ENCODE data around the gene AICDA. TPM values are rescaled to one million over a fixed set of nuclear protein-coding genes. Genes with fewer than 3 reads are reported as not detected.

AICDA gene
- total RNA-seq, 1 donor from 2014 or later, result not detected

- no peak for DNase-seq (ENCODE audit: low read depth in 2 of 2)
These were observed 56.0 kb downstream of the AICDA start for GRCh38 chr12:8556531-8557097.

GRCh38 chr12:8554451-8555195 is 58.0 kb downstream of the AICDA start:
- DNase-seq (ENCODE audit: low read depth in 2 of 2), result peak in 1 of 2 donors; percentile 36

GRCh38 chr12:8553088-8553627 is 59.5 kb downstream of the AICDA start:
- no peak for DNase-seq (ENCODE audit: low read depth in 2 of 2)

Other genes starting within 250 kb of the AICDA start
- gene CLEC6A, start 156.9 kb downstream of the AICDA start, total RNA-seq, result not detected in 2 replicates
- gene CLEC4D, start 99.4 kb downstream of the AICDA start, total RNA-seq, result not detected in 2 replicates
- gene CLEC4E, start 72.0 kb downstream of the AICDA start, total RNA-seq, result not detected in 2 replicates
- 0.13 TPM in 1 of 2 replicates, not detected in the other for gene MFAP5, start 50.0 kb upstream of the AICDA start, total RNA-seq
- 31.8 and 56.9 TPM in 2 replicates for gene RIMKLB, start 85.1 kb upstream of the AICDA start, total RNA-seq
- not detected in 2 replicates for gene A2ML1, start 209.8 kb upstream of the AICDA start, total RNA-seq

Data from dermis microvascular lymphatic vessel endothelial cell (primary cell).